Measurements from ENCODE around the gene CEP89.

GRCh38 chr19:32873247-32873959 is 98.4 kb downstream of the CEP89 start:
- TF ChIP-seq CTCF (conservative IDR thresholded peaks at IDR 0.05; ENCODE audit: low read length) (no peak), EZH2phosphoT487 (IDR thresholded peaks at IDR 0.05; ENCODE audit: borderline replicate concordance) (no peak)
